ENCODE data around the gene BCR.

The BCR gene

DNA sequence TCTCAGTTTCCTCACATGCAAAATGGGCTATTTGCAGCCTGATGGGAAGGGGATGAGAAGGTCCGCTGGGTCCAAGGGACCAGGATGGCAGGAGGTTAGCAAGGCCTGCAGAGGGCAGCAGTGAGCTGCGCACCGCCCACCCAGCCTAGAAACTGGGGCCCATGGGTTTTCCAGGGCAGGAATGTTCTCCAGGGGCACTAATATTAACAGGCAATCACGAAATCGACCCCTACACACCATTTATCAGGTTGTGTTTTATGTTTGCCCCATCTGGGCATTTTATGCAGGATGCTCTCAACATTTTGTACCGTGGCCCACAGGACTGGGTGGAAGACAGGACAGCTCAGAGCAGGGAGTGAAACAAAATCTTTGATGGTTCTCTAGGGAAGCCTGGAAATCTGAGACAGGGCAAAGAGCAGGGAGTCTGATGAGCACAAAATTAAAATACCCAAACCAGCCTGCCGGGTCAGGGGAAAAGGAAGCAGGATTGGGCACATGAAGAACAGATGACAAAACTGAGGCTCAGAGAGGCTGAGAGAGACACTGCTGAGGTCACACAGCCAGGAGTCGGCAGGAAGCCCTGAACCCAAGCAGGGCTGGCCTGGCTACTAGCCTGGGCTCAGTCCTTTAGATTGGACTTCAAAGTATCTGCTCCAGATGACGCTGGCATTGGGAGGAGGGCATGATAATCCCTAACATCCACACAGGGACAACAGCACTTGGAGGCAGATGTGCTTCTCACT lies 1.6 kb upstream of the BCR start:
- peak; percentile 32 for DNase-seq

GRCh38 chr22:23179381-23180299 lies 669 bp upstream of the BCR start:
- no peak for DNase-seq

- DNase-seq: no peak
Observed at GRCh38 chr22:23180893-23181720, 798 bp downstream of the BCR start.

DNA sequence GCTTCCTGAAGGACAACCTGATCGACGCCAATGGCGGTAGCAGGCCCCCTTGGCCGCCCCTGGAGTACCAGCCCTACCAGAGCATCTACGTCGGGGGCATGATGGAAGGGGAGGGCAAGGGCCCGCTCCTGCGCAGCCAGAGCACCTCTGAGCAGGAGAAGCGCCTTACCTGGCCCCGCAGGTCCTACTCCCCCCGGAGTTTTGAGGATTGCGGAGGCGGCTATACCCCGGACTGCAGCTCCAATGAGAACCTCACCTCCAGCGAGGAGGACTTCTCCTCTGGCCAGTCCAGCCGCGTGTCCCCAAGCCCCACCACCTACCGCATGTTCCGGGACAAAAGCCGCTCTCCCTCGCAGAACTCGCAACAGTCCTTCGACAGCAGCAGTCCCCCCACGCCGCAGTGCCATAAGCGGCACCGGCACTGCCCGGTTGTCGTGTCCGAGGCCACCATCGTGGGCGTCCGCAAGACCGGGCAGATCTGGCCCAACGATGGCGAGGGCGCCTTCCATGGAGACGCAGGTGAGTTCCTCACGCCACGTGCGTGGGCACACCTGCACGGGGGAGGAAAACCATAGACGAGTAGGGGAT lies 1.5 kb downstream of the BCR start:
- no peak for DNase-seq

GRCh38 chr22:23182309-23183060 lies 2.2 kb downstream of the BCR start:
- no peak for DNase-seq

- no peak for DNase-seq
Observed at GRCh38 chr22:23183061-23183698, 2.9 kb downstream of the BCR start.

DNA sequence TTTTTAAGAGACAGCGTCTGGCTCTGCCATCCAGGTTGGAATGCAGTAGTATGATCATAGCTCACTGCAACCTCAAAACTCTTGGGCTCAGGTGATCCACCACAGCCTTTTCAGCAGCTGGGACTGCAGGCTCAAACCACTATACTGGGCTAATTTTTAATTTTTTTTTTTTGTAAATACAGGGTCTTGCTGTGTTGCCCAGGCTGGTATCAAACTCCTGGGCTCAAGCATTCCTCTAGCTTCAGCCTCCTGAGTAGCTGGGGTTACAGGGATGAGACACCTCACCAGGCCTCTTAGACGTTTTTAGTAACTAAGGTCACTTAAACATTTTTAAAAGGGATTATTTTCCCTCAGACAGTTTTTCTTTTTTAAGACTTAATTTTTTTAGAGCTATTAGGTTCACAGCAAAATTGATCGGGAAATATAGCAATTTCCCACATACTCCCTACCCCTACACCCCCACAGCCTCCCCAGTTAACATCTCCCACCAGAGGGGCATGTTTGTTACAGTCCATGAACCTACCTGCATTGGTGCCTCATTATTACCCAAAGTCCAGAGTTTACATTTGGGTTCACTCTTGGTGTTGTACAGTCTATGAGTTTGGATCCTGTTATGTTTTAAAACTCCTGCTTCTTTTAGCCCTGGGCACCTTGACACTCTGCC lies 3.9 kb downstream of the BCR start:
- no peak for DNase-seq

- DNase-seq: peak; percentile 66
Observed at GRCh38 chr22:23184764-23185113, 4.4 kb downstream of the BCR start.

- DNase-seq: no peak
Observed at GRCh38 chr22:23187211-23187610, 6.9 kb downstream of the BCR start.

DNA sequence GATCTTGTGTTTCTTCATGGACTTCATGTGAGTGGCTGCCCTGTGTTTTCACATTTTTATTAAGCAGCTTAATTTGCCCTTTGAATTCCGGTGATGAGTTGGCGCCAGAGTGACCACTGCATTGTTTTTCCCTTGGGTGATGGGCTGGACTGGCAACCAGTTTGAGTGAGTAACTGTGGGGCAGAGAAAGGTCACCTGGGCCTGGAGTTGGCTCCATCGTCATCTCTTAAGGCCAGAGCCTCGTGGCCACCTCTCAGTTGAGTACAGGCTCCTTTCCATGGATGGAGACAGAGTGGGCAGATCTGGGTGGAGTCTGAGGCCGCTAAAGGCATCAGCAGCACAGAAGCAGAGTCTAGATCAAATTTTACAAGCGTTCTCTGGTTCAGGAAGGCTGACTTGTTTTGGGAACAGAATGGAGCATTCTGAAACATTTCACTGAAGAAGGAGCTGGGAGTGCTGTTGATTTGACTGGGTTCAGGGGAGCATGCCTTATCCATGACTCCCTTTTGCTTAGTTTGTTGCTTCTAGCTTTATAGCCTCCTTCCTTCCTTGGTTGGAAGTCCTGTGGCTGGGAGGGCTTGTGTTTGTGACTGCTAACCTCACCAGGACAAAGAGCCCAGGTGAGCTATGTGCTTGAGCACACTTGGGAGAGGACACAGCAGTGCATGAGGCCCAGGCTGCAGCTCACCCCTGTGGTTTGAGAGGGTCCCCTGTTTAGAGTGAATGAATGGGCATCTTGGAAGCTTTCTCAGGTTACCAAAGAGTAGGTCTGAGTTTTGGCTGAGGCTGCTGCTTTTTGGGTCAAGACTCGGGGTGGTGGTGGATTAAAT lies 7.8 kb downstream of the BCR start:
- DNase-seq: no peak

DNA sequence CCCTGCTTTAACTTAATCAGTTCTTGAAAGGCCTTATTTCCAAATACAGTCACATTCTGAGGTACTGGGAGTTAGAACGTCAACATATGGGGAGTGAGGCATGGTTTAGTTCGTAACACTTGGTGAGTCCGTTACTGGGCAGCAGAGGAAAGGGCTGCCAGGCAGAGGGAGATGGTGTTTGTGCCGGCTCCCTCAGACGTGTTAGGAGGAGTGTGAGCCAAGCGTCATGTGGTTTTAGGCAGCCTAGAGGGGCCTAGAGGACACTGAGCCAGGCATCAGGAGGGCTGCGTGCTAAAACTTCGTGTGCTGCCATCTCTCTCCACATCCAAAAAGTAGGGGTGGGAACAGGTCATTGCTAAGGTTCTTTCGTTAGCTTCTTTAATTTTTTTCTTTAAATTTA lies 10.2 kb downstream of the BCR start:
- no peak for DNase-seq

GRCh38 chr22:23192133-23192532 lies 11.8 kb downstream of the BCR start:
- no peak for DNase-seq

DNA sequence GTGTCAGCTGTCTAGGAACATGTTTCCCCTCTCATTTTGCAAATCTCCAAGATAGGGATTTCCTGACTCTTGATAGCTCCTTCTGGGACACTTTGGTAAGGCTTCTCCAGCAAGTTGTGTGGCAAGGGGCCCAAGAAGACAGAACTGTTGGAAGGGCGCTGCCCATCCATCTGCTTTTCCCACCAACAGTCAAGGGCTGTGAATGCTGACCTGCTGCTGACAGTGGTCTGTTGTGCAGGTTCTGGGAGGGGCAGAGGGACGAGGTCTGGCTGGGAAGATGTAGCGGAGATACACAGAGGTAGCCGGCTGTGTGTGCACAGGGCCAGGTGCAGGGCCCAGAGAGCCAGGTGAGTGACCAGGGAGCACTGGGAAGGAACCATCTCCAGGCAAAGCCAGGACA lies 12.2 kb downstream of the BCR start:
- DNase-seq: no peak

- no peak for DNase-seq
Observed at GRCh38 chr22:23193196-23193827, 13.0 kb downstream of the BCR start.

- no peak for DNase-seq
Observed at GRCh38 chr22:23193882-23194281, 13.6 kb downstream of the BCR start.

DNA sequence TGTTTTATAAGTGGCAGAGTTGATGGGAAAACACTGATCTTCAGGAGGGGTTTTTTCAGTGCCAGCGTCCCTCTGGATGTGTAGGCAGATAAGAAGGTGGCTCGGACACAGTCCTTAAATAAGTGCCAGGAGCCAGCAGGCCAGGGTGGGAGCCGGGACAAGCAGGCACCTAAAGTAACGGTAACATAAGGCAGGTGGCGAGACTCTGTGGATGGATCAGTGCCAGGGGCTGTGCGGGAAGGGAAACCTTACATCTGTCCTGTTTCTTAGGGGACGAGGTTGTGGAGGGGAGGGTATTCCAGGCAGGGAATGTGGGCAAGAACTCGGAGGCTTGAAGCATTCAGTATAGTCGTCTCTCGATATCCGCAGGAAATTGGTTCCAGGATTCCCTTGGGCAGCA lies 15.9 kb downstream of the BCR start:
- DNase-seq: no peak

DNA sequence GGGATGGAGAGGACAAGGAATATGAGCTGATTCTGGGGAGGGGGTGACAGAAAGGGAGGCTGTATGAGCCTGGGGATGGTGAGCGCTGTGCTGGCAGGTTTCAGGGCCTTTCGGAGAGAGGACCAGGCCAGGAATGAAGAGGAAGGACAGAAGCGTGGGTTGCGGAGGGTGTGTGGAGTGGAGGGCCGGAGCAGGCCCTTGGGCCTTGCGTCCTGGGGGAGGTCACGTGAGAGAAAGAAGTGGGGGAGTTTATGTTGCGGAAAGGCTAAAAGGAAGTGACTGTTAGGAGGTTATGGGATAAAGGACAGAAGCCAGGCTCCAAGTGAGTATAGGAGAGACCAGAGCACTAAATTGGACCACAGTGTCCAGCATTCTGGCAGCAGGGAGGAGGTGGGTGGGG lies 17.5 kb downstream of the BCR start:
- no peak for DNase-seq

DNA sequence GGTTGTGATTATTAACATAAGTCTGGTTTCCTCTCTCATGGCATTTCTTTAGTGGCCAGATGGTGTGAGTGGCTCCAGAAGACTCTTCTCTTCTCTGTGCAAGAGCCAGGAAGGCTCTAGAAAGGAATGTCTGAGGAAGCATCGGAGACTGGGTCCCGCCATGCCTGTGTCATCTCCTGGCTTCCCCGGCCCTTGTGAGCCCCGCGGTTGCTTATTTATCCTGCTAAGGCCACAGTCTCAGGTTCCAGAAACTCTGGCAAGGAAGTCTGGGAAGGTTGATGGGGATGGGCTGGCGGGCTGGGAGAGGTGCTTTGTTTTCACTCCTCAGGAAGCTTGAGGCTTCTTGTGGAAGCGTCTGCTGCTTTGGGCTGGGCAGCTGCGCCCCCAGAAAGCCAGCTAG lies 18.9 kb downstream of the BCR start:
- no peak for DNase-seq

GRCh38 chr22:23200898-23201297 lies 20.6 kb downstream of the BCR start:
- DNase-seq: no peak

Data from NCI-H1694 treated with DMSO at 0.1 percent for 48 hours (cell line).